HG02678 (cell line): ENCODE measurements around the gene PHETA1.
"Not testable (repeated sequence)": the region's sequence is repeated elsewhere in the genome, so short reads cannot be mapped to it uniquely, and the experiment has no call there.

Source experiments
- ATAC-seq: cut with Tn5 transposase; IDR thresholded peaks from one replicate; pipeline ENCODE4 v1.9.1; 2021; ENCODE audit warnings: mild to moderate bottlenecking, moderate library complexity; ENCODE audit not compliant: unreplicated experiment

Gene PHETA1

DNA sequence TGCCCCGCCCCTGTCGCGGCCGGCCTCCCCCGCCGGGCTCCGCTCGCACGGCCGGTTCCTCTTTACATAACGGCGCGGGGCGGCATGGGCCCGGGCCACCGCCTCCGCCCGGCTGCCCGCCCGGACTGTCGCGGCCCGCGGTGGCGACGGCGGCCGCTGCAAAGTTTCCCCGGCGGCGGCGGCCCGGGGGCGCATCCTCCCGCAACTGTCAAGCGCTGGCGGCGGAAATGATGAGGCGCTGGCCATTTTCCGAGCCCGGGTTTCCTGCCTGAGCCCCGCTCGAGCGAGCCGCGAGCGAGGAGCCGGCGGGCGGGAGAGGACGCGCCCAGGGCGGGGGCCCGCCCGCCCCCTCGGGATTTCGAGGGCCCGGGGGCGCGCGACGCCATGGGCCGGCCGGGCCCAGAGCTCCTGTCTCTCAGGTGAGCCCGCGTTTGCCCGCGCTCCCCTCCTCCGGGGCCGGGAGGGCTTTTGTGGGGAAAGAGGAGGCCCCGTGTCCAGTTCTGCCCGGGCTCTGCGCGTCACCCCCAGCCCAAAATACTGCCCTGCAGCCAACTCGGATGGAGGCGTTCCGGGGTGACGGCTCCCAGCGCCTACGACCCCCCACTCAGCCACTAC, 37.1 kb upstream of the PHETA1 start, which contains the start of gene SH2B3:
Gene SH2B3, plus strand, starts transcription at position 65 of the 615 bp plus-strand sequence. CDS start 12,223 bp downstream, outside the sequence.
- peak; percentile 0 for ATAC-seq

- ATAC-seq = peak; percentile 68
Observed at GRCh38 chr12:111405149-111405858, 36.4 kb upstream of the PHETA1 start.

GRCh38 chr12:111404362-111405148, 35.7 kb upstream of the PHETA1 start:
- peak; percentile 5 for ATAC-seq

- not testable (repeated sequence) for ATAC-seq
Observed at GRCh38 chr12:111402490-111402824, 33.6 kb upstream of the PHETA1 start.

GRCh38 chr12:111401167-111401605, 32.3 kb upstream of the PHETA1 start:
- ATAC-seq = no peak

DNA sequence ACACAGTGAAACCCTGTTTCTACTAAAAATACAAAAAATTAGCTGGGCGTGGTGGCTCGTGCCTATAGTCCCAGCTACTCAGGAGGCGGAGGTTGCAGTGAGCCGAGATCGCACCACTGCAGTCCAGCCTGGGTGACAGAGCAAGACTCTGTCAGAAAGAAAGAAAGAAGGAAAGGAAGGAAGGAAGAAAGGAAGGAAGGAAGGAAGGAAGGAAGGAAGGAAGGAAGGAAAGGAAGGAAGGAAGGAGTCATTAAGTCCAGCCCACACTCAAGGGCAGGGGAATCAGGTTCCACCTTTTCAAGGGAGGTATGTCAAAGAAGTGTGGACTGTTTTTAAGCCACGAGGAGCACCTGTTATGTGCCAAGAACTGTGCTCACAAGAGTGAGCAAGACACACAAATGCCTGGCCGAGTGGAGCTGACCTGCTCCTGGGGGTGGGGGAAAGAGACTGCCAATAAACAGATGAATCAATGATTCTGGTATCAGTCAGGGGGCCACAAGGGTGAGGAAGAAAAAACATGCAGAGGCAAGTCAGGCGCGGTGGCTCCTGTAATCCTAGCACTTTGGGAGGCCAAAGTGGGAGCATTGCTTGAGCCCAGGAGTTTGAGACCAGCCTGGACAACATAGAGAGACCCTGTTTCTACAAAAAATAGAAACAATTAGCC, 31.0 kb upstream of the PHETA1 start:
- not testable (repeated sequence) for ATAC-seq

DNA sequence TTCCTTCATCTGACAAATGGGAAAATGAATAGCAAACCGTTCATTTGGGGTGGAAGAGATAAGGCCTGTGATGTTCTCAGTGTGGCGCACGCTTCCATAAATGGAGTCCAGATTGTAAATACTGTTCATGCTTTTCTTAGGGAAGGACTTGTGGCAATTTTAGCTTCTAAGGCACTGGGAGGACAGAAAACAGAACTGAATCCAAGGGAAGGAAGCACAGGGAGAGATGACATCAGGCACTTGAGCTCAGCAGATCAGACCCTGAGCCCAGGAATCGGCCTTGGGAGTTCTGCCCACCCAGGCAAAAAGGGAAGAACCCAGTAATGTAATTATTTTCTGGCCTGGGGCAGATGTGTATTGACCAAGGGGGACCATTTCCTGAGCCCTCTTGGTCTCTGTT, 29.6 kb upstream of the PHETA1 start:
- ATAC-seq = no peak

DNA sequence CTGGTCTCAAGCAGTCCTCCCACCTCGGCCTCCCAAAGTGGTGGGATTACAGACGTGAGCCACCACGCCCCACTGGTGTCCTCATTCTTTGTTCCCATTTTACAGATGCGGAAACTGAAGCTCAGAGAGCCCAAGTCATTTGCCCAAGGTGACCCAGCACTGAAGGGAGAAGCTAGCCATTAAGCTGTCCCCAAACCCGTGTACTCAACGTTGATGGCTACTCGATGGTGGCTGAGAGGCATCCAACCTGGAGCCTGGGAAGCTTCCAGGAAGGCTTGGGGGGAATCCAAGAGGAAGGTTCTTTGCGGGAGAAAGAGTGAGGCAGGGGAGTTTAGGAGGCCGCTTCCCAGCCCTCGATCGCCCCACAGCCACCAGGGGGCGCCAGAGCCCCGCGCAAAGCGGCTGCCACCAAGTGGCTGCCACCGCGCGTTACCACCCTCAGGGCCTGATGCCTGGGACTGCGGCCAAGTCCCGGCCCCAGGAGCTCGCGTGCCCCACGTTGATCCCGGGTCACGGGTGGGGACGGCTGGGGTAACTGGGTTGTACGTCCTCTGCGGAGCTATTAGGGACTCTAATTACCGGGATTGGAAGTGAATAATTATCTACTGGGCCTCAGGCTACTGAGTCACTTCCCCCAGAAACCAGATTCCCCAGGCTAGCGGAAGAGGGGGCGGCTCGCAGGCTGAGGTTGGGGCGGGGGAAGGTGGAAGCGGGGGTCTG, 28.0 kb upstream of the PHETA1 start:
- ATAC-seq = peak; percentile 55

GRCh38 chr12:111396271-111396670, 27.4 kb upstream of the PHETA1 start:
- not testable (repeated sequence) for ATAC-seq

DNA sequence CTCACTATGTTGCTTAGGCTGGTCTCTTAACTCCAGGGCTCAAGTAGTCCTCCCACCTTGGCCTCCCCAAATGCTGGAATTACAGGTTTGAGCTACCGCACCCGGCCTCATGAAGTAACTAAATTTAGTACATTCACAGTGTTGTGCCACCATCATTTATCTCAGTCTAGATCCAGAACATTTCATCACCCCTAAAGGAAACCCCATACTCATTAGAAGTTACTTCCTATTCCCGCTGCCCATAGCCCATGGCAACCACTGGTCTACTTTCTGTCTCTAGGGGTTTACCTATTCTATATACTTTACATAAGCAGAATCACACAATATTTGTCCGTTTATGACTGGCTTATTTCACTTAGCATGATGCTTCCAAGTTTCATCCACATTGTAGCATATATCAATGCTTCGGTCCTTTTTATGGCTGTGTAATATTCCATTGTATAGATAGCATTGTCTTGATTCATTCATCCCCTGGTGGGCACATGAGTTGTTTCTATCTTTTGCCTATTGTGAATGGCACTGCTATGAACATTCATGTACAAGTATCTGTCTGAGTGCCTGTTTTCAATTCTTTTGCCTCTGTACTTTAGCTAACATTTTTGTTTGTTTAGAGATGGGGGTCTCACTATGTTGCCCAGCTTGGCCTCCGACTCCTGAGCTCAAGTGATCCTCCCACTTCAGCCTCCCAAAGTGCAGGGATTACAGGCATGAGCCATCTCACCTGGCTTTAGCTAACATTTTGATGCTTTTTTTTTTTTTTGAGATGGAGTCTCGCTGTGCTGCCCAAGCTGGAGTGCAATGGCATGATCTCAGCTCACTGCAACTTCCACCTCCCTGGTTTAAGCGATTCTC, 26.7 kb upstream of the PHETA1 start:
- no peak for ATAC-seq

GRCh38 chr12:111394480-111394879, 25.6 kb upstream of the PHETA1 start:
- no peak for ATAC-seq

GRCh38 chr12:111393700-111394300, 24.9 kb upstream of the PHETA1 start:
- ATAC-seq = no peak

DNA sequence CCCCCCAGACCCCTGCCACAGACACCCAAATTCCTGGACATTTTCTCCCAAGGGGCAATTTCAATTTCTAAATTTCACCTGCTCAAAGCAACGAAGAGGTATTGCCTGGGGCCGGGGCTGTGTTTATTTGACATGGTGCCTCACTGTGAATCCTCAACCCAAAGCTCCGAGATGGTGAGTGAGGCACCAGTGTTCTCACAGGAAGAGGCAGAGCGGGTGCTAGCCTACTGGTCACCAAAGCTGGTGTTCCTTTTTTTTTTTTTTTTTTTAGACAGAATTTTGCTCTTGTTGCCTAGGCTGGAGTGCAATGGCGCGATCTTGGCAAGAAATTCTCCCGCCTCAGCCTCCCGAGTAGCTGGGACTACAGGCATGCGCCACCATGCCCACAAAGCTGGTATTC, 22.0 kb upstream of the PHETA1 start:
- ATAC-seq = no peak

- no peak for ATAC-seq
Observed at GRCh38 chr12:111389635-111390034, 20.7 kb upstream of the PHETA1 start.

DNA sequence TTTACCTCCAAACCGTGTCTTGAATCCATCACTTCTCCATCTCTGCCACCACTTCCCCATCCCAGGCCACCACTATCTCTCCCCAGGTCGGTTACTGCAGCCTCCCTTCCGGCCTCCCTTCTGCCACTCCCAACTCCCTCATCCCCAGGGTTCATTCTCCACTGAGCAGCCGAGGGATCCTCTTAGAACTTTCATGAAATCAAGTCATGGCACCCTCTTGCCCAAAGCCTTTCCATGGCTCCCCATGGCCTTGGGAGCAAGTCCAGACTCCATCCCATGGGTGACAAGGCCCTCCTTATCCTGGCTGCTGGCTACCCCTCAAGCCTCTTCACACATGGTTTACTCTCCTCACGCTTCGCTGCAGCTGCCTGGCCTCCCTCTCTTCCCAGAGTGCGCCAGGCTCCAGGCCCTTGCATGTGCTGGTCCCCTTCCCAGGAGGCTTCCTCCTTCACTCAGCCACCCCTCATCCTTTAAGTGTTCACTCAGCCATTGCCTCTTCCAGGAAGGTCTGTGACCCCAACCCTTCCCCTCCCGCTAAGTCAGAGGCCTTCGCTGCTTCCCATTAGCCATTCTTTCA, 18.9 kb upstream of the PHETA1 start:
- no peak for ATAC-seq

DNA sequence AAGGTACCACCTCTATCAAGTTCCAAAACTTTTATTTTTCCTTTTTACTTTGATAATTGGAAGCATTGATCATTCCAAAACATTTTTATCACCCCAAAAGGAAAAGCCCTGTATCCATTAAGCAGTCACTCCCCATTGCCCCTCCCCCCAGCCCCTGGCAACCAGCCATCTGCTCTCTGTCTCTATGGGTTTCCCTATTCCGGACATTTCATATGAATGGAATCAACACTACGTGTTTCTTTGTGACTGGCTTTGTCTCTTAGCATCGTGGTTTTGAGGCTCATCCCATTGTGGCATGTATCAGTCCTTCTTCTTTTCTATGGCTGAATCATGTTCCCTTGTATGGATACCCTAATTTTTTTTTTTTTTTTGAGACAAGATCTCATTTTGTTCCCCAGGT, 18.0 kb upstream of the PHETA1 start:
- no peak for ATAC-seq

DNA sequence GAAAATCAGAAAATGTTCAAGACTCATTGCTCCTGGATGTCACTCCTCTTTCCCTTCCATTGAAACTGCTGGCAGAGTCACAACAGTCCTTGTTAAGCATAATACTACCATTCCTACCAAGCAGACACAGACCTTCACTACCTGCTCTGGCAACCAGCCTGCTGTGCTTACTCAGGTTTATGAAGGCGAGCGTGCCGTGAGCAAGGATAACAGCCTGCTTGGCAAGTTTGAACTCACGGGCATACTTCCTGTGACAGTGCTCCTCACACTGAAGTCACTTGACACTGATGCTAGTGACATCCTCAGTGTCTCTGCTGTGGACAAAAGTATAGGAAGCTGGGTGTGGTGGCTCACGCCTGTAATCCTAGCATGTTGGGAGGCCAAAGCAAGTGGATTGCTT, 15.7 kb upstream of the PHETA1 start:
- ATAC-seq = no peak

DNA sequence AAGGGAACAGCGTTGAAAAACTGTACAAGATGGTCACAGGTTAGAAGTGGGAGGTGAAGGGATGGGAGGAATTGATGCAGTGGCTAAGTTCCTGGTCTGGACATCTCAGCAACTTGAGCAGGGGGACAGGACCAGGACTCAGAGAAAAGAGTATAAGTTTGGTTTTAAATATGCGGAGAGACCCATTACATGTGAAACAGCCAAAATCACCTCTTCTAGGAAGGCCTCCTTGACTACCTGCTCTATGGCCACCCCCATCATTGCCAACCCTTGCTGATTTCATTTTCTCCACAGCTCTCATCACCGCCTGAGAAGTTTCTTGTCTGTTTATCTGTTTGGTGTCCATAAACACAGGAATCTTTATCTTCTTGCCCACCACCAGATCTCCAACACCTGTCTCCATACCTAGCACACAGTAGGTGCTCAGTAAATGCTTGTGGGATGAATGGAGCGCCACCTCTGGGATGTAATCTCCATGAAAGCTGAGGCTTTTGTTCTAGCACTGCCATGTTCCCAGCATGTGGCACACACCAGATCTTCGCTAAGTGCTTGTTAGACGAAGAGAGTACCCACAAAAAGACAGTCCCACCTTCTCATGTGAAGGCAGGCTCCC, 11.2 kb upstream of the PHETA1 start:
- no peak for ATAC-seq

DNA sequence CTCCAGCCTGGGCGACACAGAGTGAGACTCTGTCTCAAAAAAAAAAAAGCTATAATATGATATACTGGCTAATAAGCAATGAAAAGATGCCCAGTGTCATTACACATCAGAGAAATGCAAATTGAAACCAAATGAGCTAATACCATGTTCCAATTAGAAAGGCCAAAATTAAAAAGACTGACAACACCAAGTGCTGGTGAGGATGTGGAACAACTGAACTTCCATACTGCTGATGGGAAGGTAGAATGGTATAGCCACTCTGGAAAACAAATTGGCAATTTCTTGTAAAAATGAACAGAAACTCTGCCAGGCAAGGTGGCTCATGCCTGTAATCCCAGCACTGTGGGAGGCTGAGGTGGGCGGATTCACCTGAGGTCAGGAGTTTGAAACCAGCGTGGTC, 8.5 kb upstream of the PHETA1 start:
- no peak for ATAC-seq
